Heart left ventricle (tissue), 13 donors: ENCODE measurements around the gene MZB1.

Experiments
- POLR2A ChIP-seq, 2 donors: fragments of 450-650 bp; IDR thresholded peaks; one replicate each; pipeline ENCODE4 v1.6.1; 2017; ENCODE audit warnings: antibody characterized with exemption in 2 of 2, mild to moderate bottlenecking in 2 of 2, moderate library complexity in 2 of 2
- TF ChIP-seq, protein P1 (sequence below), 12 donors: fragments of 200-600 bp; sonication (generic) in 4 of 12; IDR thresholded peaks; one replicate each; pipeline versions ENCODE4 v1.5.0 to v1.8.0; 2018 to 2022; ENCODE audit warnings: antibody characterized with exemption in 12 of 12, mild to moderate bottlenecking in 5 of 12
- donor health status: ischemic (EF 13 %, LVEDD 7.1; RV severe dilation, severe dysfunction).
- donor health status: DM: no; HTN: yes; CAD: no.
- donor health status: DM: no; HTN: no; CAD: no.
- donor health status: ischemic (EF 25% LVEDD 6.9; RV normal size, moderate dysfunction).
- donor health status: ischemic (EF 25% LVEDD 5.7; RV mildly dilated, moderate dysfunction).
- donor health status: ischemic (EF 35%, LVEDD 5.7; RV mildly dilated, moderate dysfunction).
- donor health status: nonischemic (EF 11% LVEDD 7.7; RV severe dilation, severe dysfunction).
- donor health status: DM: yes; HTN: yes; CAD: no.
- donor health status: PGD.
- donor health status: ischemic (EF 29% LVEDD 5.4; RV normal size, mild dysfunction).
- donor health status: nonischemic (EF 23%, LVEDD 6.1; RV moderate dilation, normal function).

- TF ChIP-seq, protein P1, sequence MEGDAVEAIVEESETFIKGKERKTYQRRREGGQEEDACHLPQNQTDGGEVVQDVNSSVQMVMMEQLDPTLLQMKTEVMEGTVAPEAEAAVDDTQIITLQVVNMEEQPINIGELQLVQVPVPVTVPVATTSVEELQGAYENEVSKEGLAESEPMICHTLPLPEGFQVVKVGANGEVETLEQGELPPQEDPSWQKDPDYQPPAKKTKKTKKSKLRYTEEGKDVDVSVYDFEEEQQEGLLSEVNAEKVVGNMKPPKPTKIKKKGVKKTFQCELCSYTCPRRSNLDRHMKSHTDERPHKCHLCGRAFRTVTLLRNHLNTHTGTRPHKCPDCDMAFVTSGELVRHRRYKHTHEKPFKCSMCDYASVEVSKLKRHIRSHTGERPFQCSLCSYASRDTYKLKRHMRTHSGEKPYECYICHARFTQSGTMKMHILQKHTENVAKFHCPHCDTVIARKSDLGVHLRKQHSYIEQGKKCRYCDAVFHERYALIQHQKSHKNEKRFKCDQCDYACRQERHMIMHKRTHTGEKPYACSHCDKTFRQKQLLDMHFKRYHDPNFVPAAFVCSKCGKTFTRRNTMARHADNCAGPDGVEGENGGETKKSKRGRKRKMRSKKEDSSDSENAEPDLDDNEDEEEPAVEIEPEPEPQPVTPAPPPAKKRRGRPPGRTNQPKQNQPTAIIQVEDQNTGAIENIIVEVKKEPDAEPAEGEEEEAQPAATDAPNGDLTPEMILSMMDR (IDR thresholded peaks at IDR 0.05): no peak
- TF ChIP-seq POLR2A (IDR thresholded peaks at IDR 0.05): peak; percentile 39 to 58
Measured at GRCh38 chr5:139394654-139395566, 5.2 kb upstream of the MZB1 start, which contains the start of gene PROB1.
